DND-41 (cell line): ENCODE results near the gene MEIG1.

Experiments used
- ATAC-seq: fragments of 200-7000 bp; cut with Tn5 transposase; 3 replicates; pipeline ENCODE4 v1.9.1; 2021; ENCODE audit warnings: low read depth; ENCODE audit not compliant: insufficient read depth
- DNase-seq: peaks from one replicate; pipeline ENCODE4 v3.0.0-alpha.2; 2020
- H2AFZ ChIP-seq: 2 replicates; pipeline ENCODE4 v1.6.0; 2012; ENCODE audit warnings: low read depth, low read length
- H3K27ac ChIP-seq: 2 replicates; pipeline ENCODE4 v1.5.1; 2012; ENCODE audit warnings: low read length, inconsistent platforms
- H3K27me3 ChIP-seq: fragments of 200-600 bp; sonication (generic); 2 replicates; pipeline ENCODE4 v1.6.0; 2012; ENCODE audit warnings: low read length, mild to moderate bottlenecking, inconsistent platforms; ENCODE audit not compliant: insufficient read depth, poor library complexity
- H3K36me3 ChIP-seq: 2 replicates; pipeline ENCODE4 v1.5.1; 2012; ENCODE audit warnings: low read length, inconsistent platforms; ENCODE audit not compliant: insufficient read depth
- H3K4me1 ChIP-seq: 2 replicates; pipeline ENCODE4 v1.5.1; 2012; ENCODE audit warnings: mild to moderate bottlenecking, low read length; ENCODE audit not compliant: insufficient read depth
- H3K4me2 ChIP-seq: 2 replicates; pipeline ENCODE4 v1.6.0; 2012; ENCODE audit warnings: mild to moderate bottlenecking, moderate library complexity, low read length, inconsistent platforms; ENCODE audit not compliant: insufficient read depth
- H3K4me3 ChIP-seq, 2 experiments: fragments of 200-600 bp in 1 of 2; shearing (Covaris generic) in 1 of 2; 2 replicates each; pipeline ENCODE4 v1.5.1; 2012 to 2016; ENCODE audit warnings: inconsistent platforms in 2 of 2, low read length in 2 of 2, mild to moderate bottlenecking in 2 of 2, low read depth in 1 of 2, moderate library complexity in 1 of 2
- H3K79me2 ChIP-seq: 2 replicates; pipeline ENCODE4 v1.6.0; 2012; ENCODE audit warnings: low read length, inconsistent platforms; ENCODE audit not compliant: insufficient read depth
- H3K9ac ChIP-seq: 2 replicates; pipeline ENCODE4 v1.6.0; 2012; ENCODE audit warnings: low read depth, mild to moderate bottlenecking, inconsistent platforms, low read length, moderate library complexity
- H3K9me3 ChIP-seq: 2 replicates; pipeline ENCODE4 v1.5.1; 2012; ENCODE audit warnings: low read length, moderate library complexity, mild to moderate bottlenecking, inconsistent platforms; ENCODE audit not compliant: insufficient read depth, severe bottlenecking
- H4K20me1 ChIP-seq: 2 replicates; pipeline ENCODE4 v1.6.0; 2012; ENCODE audit warnings: low read length; ENCODE audit not compliant: insufficient read depth
- CTCF ChIP-seq: IDR thresholded peaks from 2 replicates; pipeline ENCODE4 v1.5.1; 2012; ENCODE audit warnings: borderline replicate concordance, low read length, moderate library complexity, mild to moderate bottlenecking; ENCODE audit not compliant: poor library complexity, severe bottlenecking; ENCODE audit errors: extremely low read depth
- EZH2 ChIP-seq: IDR thresholded peaks from 3 replicates; pipeline ENCODE4 v1.6.1; 2012; ENCODE audit warnings: borderline replicate concordance, low read depth, mild to moderate bottlenecking, moderate library complexity, low read length, inconsistent platforms; ENCODE audit not compliant: severe bottlenecking

MEIG1 gene

GRCh38 chr10:14925268-14925667 is 33.9 kb upstream of the MEIG1 start:
- Histone ChIP-seq H3K9ac (no peak overlapping the region), H3K4me2 (no peak overlapping the region), H3K27ac (no peak overlapping the region), H2AFZ (no peak overlapping the region), H4K20me1 (0 out of 2 replicates have a peak, but pooled peaks cover 4% of the 10 kb centered on the region), H3K4me1 (no peaks in the 10 kb centered on the region), H3K9me3 (no peaks in the 10 kb centered on the region), H3K79me2 (no peaks in the 10 kb centered on the region), H3K4me3 (no peak overlapping the region), H3K27me3 (no peaks in the 10 kb centered on the region), H3K36me3 (peaks cover 91% of the 10 kb centered on the region)
- DNase-seq (no peak), ATAC-seq (no peak)
- TF ChIP-seq EZH2 (no peak), CTCF (no peak)

- 0 out of 2 replicates have a peak, but pooled peaks cover 4% of the 10 kb centered on the region for H4K20me1 ChIP-seq
- H3K27ac ChIP-seq: no peak overlapping the region
- ATAC-seq (no peak), DNase-seq (no peak)
- H3K36me3 ChIP-seq: peaks cover 92% of the 10 kb centered on the region
- H2AFZ ChIP-seq: no peak overlapping the region
- TF ChIP-seq EZH2 (no peak), CTCF (no peak)
- H3K4me3 ChIP-seq: no peak overlapping the region
- H3K4me1 ChIP-seq: no peaks in the 10 kb centered on the region
- H3K4me2 ChIP-seq: no peak overlapping the region
- no peaks in the 10 kb centered on the region for H3K79me2 ChIP-seq
- H3K27me3 ChIP-seq: no peaks in the 10 kb centered on the region
- no peaks in the 10 kb centered on the region for H3K9me3 ChIP-seq
- H3K9ac ChIP-seq: no peak overlapping the region
Observed at GRCh38 chr10:14926061-14926470, 33.1 kb upstream of the MEIG1 start.

GRCh38 chr10:14926722-14927416 is 32.3 kb upstream of the MEIG1 start:
- Histone ChIP-seq H3K36me3 (peaks cover 91% of the 10 kb centered on the region), H3K4me3 (no peak overlapping the region), H4K20me1 (0 out of 2 replicates have a peak, but pooled peaks cover 4% of the 10 kb centered on the region), H3K79me2 (no peaks in the 10 kb centered on the region), H2AFZ (no peak overlapping the region), H3K4me2 (no peak overlapping the region), H3K27me3 (no peaks in the 10 kb centered on the region), H3K9me3 (no peaks in the 10 kb centered on the region), H3K27ac (no peak overlapping the region), H3K9ac (no peak overlapping the region), H3K4me1 (no peaks in the 10 kb centered on the region)
- DNase-seq (no peak), ATAC-seq (no peak)
- TF ChIP-seq EZH2 (no peak), CTCF (no peak)

- H3K9ac ChIP-seq: no peak overlapping the region
- peaks cover 94% of the 10 kb centered on the region for H3K36me3 ChIP-seq
- H2AFZ ChIP-seq: no peak overlapping the region
- TF ChIP-seq CTCF: no peak
- TF ChIP-seq EZH2: no peak
- H3K4me2 ChIP-seq: no peak overlapping the region
- no peaks in the 10 kb centered on the region for H3K79me2 ChIP-seq
- no peak for ATAC-seq
- no peaks in the 10 kb centered on the region for H3K4me1 ChIP-seq
- no peaks in the 10 kb centered on the region for H3K9me3 ChIP-seq
- no peaks in the 10 kb centered on the region for H4K20me1 ChIP-seq
- DNase-seq: no peak
- no peak overlapping the region for H3K27ac ChIP-seq
- no peaks in the 10 kb centered on the region for H3K27me3 ChIP-seq
- H3K4me3 ChIP-seq: no peak overlapping the region
Observed at GRCh38 chr10:14930610-14931009, 28.6 kb upstream of the MEIG1 start.
